Hematopoietic multipotent progenitor cell (in vitro differentiated cells): ENCODE measurements around the gene CXCL9. TPM values are rescaled to one million over a fixed set of nuclear protein-coding genes. Genes with fewer than 3 reads are reported as not detected.
A peak's percentile ranks its signal among the peaks of the same experiment; 100 is the strongest.
"Not testable (repeated sequence)": the region's sequence is repeated elsewhere in the genome, so short reads cannot be mapped to it uniquely, and the experiment has no call there.

ENCODE experiments used
- DNase-seq, 3 donors: peaks; one replicate each; pipeline ENCODE4 v3.0.0-alpha.2; 2011 to 2015; ENCODE audit warnings: low read depth in 2 of 3, low spot score in 2 of 3
- total RNA-seq: library from RNA; depleted of rRNA; stranded (reverse); fragments of >200 nt; gene quantifications from one replicate; pipeline ENCODE4 v1.2.3, GENCODE V29; 2012

The CXCL9 gene
- under 0.01 TPM for total RNA-seq

DNA sequence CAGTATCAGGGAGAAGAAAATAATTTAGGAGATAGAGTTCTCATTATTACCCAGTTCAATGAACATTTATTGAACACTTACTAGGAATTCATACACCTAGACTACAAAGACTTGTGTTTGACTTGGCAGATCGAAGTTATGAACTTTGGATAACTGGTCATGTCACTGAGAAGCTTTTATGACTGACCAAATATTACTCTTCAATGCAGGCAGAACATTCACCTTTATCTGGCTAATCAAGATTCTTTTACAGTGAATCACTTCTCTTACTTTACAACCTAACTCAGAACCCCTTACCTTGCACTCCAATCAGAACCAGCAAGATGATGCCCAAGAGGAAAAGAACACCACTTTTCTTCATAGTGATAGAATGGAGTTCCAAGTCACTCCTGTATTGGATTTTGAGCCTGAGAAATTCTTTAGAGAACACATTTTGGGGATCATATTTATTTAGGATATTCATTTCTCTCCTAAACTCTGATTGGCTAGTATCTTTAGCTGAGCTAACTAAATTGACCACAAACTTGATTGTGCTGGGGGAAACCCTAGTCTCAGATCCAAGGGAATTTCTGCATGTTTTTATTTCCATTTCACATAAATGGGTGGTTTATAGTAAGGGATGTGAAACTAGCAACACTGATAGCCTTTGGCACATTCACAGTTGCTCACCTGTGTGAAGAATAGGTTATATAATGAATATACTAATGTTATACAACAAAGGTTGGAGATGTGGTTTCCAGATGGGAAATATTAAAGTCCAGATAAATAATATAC, at the start of gene CXCL9:
CXCL9 (minus strand) TSS at position 421 of the 774 bp plus-strand sequence; CDS start at position 361, 60 bp downstream.
- DNase-seq, result no peak

DNA sequence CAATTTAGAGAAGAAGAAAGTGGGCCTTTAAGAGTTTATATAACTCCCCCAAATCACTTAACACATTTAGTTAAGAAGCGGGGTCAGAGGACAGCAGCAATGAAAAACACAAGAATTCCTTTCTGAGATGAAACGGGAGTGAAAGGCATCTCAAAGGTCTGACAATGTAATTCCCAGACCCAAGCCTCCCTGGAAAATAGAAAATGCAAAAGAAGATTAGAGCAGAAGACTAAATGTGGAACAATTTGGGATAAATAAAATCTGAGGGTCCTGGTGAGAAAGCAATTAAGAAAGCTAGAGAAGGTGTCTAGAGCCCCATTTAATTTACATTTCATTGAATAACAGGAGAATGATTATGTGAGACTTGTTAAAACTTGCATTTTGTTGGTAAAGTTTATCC, 48.1 kb upstream of the CXCL9 start:
- DNase-seq, result no peak

DNA sequence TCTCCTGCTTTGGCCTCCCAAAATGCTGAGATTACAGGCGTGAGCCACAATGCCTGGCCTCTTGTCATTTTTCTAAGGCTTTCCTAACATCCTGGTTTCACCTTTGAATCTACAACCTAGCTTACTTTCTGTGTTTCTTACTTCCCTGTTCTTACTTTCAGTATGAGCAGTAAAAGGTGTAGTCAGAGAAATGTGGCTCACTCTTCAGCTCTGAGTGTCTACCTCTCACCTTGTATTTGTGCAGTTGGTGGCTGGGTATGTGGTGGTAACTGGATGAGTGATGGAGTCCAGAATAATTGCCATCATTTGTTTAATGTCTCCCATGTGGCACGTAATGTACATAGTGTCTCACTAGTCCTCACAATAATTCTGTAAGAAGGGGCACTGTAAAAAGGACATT, 47.7 kb upstream of the CXCL9 start:
- no peak for DNase-seq

DNA sequence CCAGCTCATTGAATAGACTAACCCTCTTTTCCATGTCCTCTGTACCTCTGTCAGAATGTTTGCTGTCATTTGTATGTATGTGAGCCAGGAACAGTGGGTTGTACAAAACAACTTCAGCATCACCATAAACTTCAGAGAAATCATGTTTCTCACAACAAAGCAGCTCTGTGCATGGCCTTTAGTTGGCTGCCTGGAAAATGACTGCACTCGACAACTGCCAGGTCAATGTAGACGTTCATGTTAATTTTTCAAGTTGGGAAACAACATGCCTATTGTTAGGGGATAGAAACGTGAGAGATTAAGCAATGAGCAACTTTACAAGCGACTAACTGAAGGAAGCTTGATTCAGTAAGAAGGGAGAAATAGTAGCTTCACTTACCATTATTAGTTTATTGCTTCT, 46.4 kb upstream of the CXCL9 start:
- DNase-seq, result no peak

DNA sequence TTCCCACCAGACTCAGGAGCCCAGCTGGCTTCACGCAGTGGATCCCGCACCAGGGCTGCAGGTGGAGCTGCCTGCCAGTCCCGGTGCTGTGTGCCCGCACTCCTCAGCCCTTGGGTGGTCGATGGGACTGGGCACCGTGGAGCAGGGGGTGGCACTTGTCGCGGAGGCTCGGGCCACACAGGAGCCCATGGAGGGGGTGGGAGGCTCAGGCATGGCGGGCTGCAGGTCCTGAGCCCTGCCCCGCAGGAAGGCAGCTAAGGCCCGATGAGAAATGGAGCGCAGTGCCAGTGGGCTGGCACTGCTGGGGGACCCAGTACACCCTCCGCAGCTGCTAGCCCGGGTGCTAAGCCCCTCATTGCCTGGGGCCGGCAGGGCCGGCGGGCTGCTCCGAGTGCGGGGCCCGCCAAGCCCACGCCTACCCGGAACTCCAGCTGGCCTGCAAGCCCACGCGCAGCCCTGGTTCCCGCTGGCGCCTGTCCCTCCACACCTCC, 43.3 kb upstream of the CXCL9 start:
- not testable (repeated sequence) for DNase-seq

DNA sequence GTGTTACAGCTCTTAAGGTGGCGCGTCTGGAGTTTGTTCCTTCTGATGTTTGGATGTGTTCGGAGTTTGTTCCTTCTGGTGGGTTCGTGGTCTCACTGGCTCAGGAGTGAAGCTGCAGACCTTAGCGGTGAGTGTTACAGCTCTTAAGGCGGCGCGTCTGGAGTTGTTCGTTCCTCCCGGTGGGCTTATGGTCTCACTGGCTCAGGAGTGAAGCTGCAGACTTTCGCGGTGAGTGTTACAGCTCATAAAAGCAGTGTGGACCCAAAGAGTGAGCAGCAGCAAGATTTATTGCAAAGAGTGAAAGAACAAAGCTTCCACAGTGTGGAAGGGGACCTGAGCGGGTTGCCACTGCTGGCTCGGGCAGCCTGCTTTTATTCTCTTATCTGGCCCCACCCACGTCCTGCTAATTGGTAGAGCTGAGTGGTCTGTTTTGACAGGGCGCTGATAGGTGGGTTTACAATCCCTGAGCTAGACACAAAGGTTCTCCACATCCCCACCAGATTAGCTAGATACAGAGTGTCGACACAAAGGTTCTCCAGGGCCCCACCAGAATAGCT, 42.6 kb upstream of the CXCL9 start:
- not testable (repeated sequence) for DNase-seq

DNA sequence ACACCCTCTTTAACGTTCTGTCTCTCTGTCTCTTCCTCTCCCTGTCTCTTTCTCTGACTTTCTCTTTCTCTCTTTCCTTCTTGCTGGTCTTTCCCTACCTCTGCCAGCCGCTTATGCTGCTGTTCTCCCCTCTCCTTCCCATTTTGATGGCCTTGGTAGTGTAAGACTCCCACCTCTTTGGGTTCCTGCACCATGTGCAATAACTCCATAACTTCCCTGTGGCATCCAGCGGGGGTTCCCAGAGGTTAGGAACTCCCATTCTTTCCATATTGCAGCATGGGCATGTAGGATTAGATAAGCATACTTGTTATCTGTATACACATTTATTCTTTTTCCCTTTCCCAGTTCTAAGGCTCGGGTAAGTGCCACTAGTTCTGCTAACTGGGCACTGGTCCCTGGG, 37.4 kb upstream of the CXCL9 start:
- DNase-seq, result not testable (repeated sequence)

DNA sequence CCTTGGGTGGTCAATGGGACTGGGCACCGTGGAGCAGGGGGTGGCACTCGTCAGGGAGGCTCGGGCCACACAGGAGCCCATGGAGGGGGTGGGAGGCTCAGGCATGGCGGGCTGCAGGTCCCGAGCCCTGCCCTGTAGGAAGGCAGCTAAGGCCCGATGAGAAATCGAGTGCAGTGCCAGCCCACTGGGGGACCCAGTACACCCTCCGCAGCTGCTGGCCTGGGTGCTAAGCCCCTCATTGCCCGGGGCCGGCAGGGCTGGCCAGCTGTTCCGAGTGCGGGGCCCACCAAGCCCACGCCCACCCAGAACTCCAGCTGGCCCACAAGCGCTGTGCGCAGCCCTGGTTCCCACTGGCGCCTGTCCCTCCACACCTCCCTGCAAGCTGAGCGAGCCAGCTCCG, 36.0 kb upstream of the CXCL9 start:
- not testable (repeated sequence) for DNase-seq

DNA sequence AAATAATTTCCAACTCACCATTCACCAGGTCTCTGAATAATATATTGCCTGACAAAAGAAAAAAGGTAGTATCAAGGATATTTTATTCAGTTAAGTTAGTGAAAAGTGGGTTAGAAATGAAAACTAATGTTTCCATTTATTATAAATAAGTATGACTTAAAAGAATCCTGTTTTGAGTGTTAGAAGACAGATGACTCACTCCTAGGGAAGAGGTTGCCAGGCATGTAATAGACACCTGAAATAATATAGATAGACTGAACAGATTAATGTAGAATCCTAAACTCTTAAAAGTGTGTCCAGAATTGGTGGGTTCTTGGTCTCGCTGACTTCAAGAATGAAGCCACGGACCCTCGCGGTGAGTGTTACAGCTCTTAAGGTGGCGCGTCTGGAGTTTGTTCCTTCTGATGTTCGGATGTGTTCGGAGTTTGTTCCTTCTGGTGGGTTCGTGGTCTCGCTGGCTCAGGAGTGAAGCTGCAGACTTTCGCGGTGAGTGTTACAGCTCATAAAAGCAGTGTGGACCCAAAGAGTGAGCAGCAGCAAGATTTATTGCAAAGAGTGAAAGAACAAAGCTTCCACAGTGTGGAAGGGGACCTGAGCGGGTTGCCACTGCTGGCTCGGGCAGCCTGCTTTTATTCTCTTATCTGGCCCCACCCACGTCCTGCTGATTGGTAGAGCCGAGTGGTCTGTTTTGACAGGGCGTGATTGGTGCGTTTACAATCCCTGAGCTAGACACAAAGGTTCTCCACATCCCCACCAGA, 35.1 kb upstream of the CXCL9 start:
- not testable (repeated sequence) for DNase-seq

DNA sequence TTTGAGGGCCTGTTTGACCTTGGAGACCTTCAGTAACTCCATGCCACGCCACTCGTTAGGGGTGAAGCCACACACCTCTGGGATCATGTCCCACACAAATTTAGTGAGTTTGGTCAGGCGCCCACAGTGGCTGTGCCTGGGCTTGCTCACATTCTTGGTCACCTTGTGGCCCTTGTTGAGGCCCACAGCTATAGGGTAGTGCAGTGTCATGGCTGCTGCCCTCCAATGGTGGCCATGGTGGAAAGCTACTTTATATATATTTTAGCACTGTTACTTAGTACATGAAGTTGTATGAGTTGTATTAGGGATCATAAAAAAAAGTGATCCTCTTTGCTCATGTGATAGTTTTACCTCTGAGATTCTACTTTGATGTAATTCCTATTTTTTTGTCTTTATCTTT, 29.5 kb upstream of the CXCL9 start:
- DNase-seq, result no peak

DNA sequence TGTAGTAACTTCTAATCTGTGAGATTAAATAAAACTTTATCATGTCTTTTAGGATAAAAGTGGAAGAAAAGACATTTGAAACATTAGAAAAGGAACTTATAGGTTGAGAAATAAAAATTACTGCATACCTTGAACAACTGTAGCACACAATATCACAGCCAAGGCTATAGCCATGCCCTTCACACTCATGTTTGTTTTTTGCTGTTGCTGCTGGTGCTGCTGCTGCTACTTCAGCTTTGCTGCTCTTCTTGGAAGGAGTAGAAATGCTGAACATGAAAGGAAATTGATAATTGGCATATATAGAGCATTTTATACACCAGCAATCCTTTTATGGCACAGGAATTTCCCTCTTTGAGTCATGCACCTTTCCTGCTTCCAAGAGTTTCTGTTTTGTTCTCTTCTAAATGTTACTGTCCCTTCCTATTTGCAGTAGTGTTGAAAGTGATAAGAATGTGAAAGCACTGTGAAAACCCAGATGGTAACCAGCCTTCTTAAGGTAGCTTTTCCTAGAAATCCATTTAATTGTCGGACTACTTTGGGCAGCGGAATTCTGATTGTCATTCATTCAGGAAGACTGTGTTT, 28.6 kb upstream of the CXCL9 start, which contains the start of gene CXCL11:
CXCL11 (minus strand) TSS at position 272 of the 582 bp plus-strand sequence; CDS start at position 189, 83 bp downstream.
- no peak for DNase-seq

DNA sequence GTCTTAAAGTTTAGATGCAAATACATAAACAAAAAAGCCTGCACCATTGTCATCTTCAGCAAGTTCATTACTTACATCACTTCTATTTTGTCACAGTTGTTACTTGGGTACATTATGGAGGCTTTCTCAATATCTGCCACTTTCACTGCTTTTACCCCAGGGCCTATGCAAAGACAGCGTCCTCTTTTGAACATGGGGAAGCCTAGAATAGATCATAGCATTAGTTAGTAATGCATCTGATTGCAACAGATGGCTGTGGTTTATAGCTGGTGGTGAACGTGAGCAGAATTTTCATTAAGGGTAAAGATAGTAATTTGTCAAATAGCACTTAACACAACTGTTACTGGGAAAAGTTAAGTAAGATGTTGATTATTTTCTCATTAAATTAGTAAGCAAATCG, 27.8 kb upstream of the CXCL9 start:
- no peak for DNase-seq

DNA sequence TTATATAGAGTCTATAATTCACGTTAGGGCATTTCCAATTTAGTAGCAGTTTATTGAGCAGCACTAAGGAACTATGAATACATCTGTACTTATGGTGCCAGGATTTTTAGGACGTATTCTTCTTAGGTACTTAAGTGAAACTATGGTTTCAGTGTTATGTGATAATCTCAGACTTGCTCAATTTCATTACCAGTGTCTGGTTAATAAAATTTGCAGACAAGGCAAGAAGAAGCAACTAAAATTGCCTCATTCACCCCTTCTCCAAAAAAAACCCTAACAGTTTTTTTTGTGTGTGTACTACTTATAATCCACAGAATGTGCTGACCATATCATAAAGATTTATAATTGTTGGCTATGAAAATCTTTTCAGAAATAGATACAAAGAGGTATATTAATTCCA, 22.0 kb upstream of the CXCL9 start:
- no peak for DNase-seq

DNA sequence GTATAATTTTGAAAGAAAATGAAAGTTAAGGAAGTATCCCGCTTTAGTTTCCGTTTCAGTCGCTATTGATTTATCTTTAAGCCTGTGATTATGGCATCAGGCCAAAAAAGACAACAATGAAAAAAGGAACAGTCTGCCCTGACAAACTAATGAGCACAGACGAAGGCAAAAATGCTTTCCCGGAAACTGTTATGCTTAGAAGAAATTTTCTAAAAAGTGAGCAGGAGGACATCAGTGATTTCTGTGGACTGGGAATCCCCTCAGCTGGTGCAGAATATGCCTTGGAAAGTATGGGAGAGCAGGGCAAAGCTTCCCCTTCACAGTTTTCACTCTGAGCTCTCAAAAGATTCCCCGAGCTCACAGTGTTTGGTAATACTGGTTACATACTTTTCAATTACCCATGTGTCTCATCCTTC, 21.0 kb upstream of the CXCL9 start:
- peak in 2 of 3 donors; percentile 46 to 76 for DNase-seq

DNA sequence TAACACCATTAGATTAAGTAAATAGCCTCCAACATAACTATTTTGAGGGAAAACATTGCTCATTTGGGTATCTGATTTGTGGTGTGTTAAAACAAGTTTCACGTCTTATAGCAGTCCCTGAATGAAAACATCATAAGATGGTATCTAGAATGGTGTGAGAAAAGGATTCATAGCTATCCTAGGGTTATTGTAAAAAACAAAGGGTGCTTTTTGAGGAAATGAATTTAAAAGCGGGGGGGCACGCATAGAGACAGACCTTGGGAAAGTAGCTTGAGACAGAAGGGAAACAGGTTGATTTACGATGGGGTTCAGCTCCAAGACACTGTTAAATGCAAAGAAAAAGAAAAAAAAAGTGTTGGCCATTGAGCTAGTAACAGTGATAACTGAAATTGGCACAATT, 16.8 kb upstream of the CXCL9 start:
- DNase-seq, result peak in 2 of 3 donors; percentile 37 to 56

DNA sequence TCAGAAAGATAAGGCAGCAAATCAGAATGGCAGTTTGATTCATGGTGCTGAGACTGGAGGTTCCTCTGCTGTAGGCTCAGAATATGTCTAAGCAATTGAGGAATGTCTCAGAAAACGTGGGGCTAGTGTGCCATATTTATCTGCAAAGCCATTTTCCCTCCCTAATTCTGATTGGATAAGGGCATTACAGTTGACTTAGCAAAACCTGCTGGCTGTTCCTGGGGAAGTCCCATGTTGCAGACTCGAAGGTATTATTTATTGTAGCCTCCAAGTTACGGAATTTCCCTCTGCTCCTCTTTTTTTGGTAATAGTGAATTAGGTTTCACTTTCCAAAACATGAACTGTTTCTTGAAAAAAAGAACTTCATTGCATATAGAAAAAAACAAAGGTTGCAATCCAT, 16.1 kb upstream of the CXCL9 start, which contains the start of gene CXCL10:
CXCL10 (minus strand) TSS at position 109 of the 400 bp plus-strand sequence; CDS start at position 43, 66 bp downstream.
- peak in 2 of 3 donors; percentile 60 to 67 for DNase-seq

DNA sequence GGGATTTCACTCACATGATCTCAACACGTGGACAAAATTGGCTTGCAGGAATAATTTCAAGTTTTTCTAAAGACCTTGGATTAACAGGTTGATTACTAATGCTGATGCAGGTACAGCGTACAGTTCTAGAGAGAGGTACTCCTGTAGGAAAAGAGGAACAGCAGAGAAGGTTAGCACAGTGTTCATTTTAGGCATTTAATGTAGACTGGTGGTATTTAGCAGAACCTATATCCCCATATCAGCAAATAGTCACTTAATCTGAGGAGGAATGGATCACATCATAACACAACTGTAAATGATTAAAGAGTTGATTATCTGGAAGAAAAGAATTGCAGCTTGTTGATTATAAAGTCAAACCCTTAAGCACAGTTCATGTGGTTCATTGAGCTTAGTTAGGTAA, 15.4 kb upstream of the CXCL9 start:
- DNase-seq, result no peak

DNA sequence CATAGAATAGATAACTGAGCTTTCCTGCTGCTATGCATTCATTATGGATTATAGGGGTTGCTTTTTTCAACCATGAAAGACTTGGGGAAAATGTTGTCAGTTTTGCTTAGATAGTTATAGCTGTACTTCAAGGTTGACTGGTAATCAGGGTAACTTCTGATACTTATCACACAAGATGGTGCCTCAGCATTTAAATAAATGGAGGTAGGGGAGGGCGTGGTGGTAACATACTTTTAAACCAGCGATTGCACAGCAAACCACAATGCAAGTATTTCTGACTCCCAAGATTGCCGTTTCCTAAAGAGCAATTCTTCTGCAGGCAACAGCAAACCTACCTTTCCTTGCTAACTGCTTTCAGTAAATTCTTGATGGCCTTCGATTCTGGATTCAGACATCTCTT, 14.7 kb upstream of the CXCL9 start:
- DNase-seq, result no peak

DNA sequence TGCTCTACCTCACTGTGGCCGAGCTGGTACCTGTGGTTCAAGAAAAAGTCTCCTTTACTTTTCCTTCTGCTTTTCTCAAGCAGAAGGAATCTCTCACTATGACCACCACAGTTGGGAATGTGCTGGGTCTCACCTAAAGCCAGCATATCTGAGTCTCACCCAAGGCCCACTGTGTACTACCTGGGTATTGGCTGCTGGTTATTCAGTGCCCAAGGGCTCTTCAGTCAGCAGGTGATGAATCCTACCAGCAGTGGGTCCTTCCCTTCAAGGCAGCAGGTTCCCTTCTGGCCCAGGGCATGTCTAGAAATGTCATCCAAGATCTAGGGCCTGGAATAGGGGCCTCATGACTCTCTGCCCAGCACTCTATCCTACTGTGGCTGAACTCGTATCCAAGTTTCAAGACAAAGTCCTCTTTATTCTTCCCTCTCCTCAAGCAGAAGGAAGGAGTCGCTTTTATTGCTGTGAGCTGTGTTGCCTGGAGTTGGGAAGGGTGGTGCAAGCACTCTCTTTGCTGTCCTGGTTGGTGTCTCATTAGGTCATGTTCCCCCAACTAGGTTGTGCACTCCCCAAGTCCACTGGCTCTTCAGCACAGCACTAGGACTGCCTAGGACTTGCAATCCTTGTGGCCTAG, 9.9 kb upstream of the CXCL9 start:
- no peak for DNase-seq

DNA sequence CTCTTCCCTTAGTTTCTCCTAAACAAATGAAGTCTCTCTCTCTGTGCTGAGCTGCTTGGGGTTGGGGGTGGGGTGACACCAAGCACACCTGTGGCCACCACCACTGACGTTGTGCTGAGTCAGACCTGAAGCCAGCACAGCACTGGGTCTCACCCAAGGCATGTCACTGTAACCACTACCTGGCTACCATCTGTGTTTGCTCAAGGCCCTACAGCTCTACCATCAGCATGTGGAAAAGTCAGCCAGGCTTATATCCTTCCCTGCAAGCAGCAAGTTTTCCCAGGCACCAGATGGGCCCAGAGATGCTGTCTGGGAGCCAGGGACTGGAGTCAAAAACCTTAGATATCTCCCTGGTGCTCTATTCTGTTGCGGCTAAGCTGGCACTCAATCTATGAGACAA, 9.1 kb upstream of the CXCL9 start:
- no peak for DNase-seq
